ENCODE measurements around the gene PLEKHA7. TPM values are rescaled to one million over a fixed set of nuclear protein-coding genes. Genes with fewer than 3 reads are reported as not detected.

The PLEKHA7 gene
- polyA plus RNA-seq, 1 of the 3 experiments (the other 2 are of a cell fraction) = 0.12 TPM

- WGBS (ENCODE audit: low lambda C conversion rate) = 57% methylated on average over 1 of the region's 1 CpG
- Histone ChIP-seq H4K20me1 (ENCODE audit: insufficient read depth) (no peaks in the 10 kb centered on the region), H3K9me2 (no peaks in the 10 kb centered on the region), H3K9me3 (no peaks in the 10 kb centered on the region), H2AFZ (ENCODE audit: low read depth) (no peak overlapping the region), H3K36me3 (replicated peaks in 1 of 2; ENCODE audit: control insufficient read depth in 1 of 2, insufficient read depth in 2 of 2, low read length in 1 of 2) (no peaks in the 10 kb centered on the region), H3F3A (replicated peaks; ENCODE audit: insufficient read depth) (no peaks in the 10 kb centered on the region), H3K9ac (no peak overlapping the region), H3K4me1 (ENCODE audit: control insufficient read depth in 1 of 2, insufficient read depth in 2 of 2, low read depth in 1 of 2, low read length in 1 of 2) (no peaks in the 10 kb centered on the region), H3K4me2 (no peak overlapping the region), H3K27ac (ENCODE audit: low read depth in 2 of 2, low read length in 1 of 2) (no peak overlapping the region), H3K27me3 (ENCODE audit: insufficient read depth) (no peaks in the 10 kb centered on the region; the same call in 1 of the 2 replicates), H3K79me2 (ENCODE audit: insufficient read depth) (no peaks in the 10 kb centered on the region), H3K4me3 (ENCODE audit: low read depth in 2 of 2, low read length in 1 of 2) (no peak overlapping the region)
- ChIA-PET CTCF (interaction anchor here (10.8 kb wide), 1 partner anchor 11 kb away, joined by 84 read pairs; no protein-coding TSS in a partner anchor), POLR2A (no interaction called here)
- TF ChIP-seq PBX3 (IDR thresholded peaks at IDR 0.05) = no peak
- TF ChIP-seq EP300 (IDR thresholded peaks at IDR 0.05; ENCODE audit: borderline replicate concordance in 1 of 2, low read depth in 1 of 2, low read length in 1 of 2) = no peak
- no peak for DNase-seq
Observed at GRCh38 chr11:16832193-16832539, 182.0 kb downstream of the PLEKHA7 start.

GRCh38 chr11:16831316-16832192, 182.7 kb downstream of the PLEKHA7 start:
- Histone ChIP-seq H3K4me1 (ENCODE audit: control insufficient read depth in 1 of 2, insufficient read depth in 2 of 2, low read depth in 1 of 2, low read length in 1 of 2) (no peaks in the 10 kb centered on the region), H2AFZ (ENCODE audit: low read depth) (no peak overlapping the region), H3K9me3 (no peaks in the 10 kb centered on the region), H3F3A (replicated peaks; ENCODE audit: insufficient read depth) (no peaks in the 10 kb centered on the region), H3K27me3 (ENCODE audit: insufficient read depth) (no peaks in the 10 kb centered on the region; the same call in 1 of the 2 replicates), H4K20me1 (ENCODE audit: insufficient read depth) (no peaks in the 10 kb centered on the region), H3K79me2 (ENCODE audit: insufficient read depth) (no peaks in the 10 kb centered on the region), H3K4me3 (ENCODE audit: low read depth in 2 of 2, low read length in 1 of 2) (no peak overlapping the region), H3K36me3 (replicated peaks in 1 of 2; ENCODE audit: control insufficient read depth in 1 of 2, insufficient read depth in 2 of 2, low read length in 1 of 2) (no peaks in the 10 kb centered on the region), H3K4me2 (no peak overlapping the region), H3K9ac (no peak overlapping the region), H3K9me2 (no peaks in the 10 kb centered on the region), H3K27ac (ENCODE audit: low read depth in 2 of 2, low read length in 1 of 2) (no peak overlapping the region)
- WGBS (ENCODE audit: low lambda C conversion rate) = 76% methylated on average over 10 of the region's 10 CpGs
- ChIA-PET POLR2A (no interaction called here), CTCF (interaction anchor here (0.8 to 10.8 kb wide), 4 partner anchors 11 to 47 kb away, joined by 3 to 84 read pairs (median 7); no protein-coding TSS in a partner anchor)
- TF ChIP-seq RXRA (IDR thresholded peaks at IDR 0.05; ENCODE audit: borderline replicate concordance, low read depth) (no peak), ZBTB33 (IDR thresholded peaks at IDR 0.05; ENCODE audit: borderline replicate concordance, low read depth) (no peak), USF2 (IDR thresholded peaks at IDR 0.05; ENCODE audit: borderline replicate concordance, low read depth, low read length) (no peak), YY1 (IDR thresholded peaks at IDR 0.05; ENCODE audit: low read depth) (no peak), CHD2 (IDR thresholded peaks at IDR 0.05; ENCODE audit: low read length, partially characterized antibody) (no peak), ELF1 (IDR thresholded peaks at IDR 0.05) (no peak), GATA2 (CRISPR knock-in tag; IDR thresholded peaks at IDR 0.05) (no peak), NFIC (IDR thresholded peaks at IDR 0.05; ENCODE audit: borderline replicate concordance) (no peak), IRF3 (IDR thresholded peaks at IDR 0.05; ENCODE audit: low read depth, low read length) (no peak), TCF12 (IDR thresholded peaks at IDR 0.05) (no peak), GABPA (IDR thresholded peaks at IDR 0.05; ENCODE audit: low read depth) (no peak), FOXM1 (IDR thresholded peaks at IDR 0.05; ENCODE audit: low read depth) (no peak), FOSL2 (IDR thresholded peaks at IDR 0.05; ENCODE audit: borderline replicate concordance, low read depth) (no peak), EZH2phosphoT487 (IDR thresholded peaks at IDR 0.05; ENCODE audit: borderline replicate concordance, low read depth) (no peak), NRF1 (IDR thresholded peaks at IDR 0.05; ENCODE audit: low read depth, low read length) (no peak), SIN3A (IDR thresholded peaks at IDR 0.05; ENCODE audit: borderline replicate concordance, low read depth, low read length) (no peak)
- DNase-seq = no peak
